Activated naive CD8-positive, alpha-beta T cell treated with anti-CD3 and anti-CD28 coated beads, Interleukin-2, amount 50 U/mL, for 24 hours (primary cell): ENCODE results near the gene TMEM266.
A peak's percentile ranks its signal among the peaks of the same experiment; 100 is the strongest.

ENCODE experiments used
- ATAC-seq: fragments of 150-1000 bp; cut with Tn5 transposase; one replicate; pipeline ENCODE4 v1.10.0; 2021
- DNase-seq: peaks from one replicate; pipeline ENCODE4 v3.0.0; 2021
- H3K27ac Mint-ChIP-seq: one replicate; pipeline ENCODE4 v1.8.0; 2021; ENCODE audit warnings: mild to moderate bottlenecking, mixed read lengths
- H3K27me3 Mint-ChIP-seq: one replicate; pipeline ENCODE4 v1.8.0; 2021; ENCODE audit warnings: mixed read lengths
- H3K36me3 Mint-ChIP-seq: one replicate; pipeline ENCODE4 v1.8.0; 2021; ENCODE audit warnings: low read depth, mixed read lengths
- H3K4me1 Mint-ChIP-seq: one replicate; pipeline ENCODE4 v1.8.0; 2021; ENCODE audit warnings: mixed read lengths
- H3K4me3 Mint-ChIP-seq: one replicate; pipeline ENCODE4 v1.8.0; 2021; ENCODE audit warnings: mild to moderate bottlenecking, moderate library complexity, mixed read lengths
- H3K9me3 Mint-ChIP-seq: one replicate; pipeline ENCODE4 v1.8.0; 2021; ENCODE audit warnings: mixed read lengths

The TMEM266 gene

DNA sequence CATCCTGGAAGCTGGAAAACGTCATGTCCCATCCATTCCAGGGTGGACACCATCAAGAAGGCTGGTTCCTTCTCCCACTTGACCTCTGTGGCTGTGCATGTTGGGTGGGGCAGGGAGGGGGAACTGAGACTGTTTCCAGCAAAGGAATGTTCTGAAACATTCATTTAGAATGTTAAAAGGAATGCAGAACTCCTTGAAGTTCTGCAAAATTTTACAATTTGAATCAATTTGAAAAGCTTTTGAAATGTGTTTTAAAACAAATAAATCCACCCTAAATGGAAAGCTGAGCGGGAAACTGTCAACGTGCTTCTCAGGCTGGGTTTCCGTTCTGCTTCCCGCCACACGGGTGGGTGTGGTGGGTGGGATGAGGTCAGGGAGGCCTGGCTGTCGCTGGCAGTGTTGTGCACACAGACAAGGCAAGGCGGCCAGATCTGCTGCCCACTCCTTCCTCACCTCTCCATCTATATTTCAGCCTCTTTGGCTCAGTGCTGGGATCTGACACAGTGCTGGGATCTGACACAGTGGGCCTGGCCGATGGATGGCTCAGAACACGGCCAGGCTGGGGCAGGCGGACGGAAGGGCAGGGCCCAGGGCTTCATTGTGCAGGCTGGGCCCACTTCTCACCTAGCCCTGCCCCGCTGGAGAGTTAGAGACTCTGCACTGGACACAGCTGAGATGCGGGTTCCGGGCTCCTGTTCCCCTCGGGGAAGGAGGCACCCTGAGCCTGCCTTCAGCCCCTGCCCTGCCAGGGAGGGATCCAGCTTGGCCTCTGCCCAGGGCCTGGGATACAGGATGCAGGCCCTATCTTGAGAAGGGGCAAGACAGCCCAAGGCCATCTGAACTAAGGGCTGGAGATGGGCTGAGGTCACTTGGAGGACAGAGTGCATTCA is 110.4 kb downstream of the TMEM266 start:
- no peak overlapping the region for H3K27ac Mint-ChIP-seq
- H3K36me3 Mint-ChIP-seq: no peaks in the 10 kb centered on the region
- H3K4me3 Mint-ChIP-seq: no peak overlapping the region
- ATAC-seq (no peak), DNase-seq (no peak)
- H3K4me1 Mint-ChIP-seq: no peaks in the 10 kb centered on the region
- H3K9me3 Mint-ChIP-seq: no peaks in the 10 kb centered on the region
- peaks cover 11% of the 10 kb centered on the region for H3K27me3 Mint-ChIP-seq

DNA sequence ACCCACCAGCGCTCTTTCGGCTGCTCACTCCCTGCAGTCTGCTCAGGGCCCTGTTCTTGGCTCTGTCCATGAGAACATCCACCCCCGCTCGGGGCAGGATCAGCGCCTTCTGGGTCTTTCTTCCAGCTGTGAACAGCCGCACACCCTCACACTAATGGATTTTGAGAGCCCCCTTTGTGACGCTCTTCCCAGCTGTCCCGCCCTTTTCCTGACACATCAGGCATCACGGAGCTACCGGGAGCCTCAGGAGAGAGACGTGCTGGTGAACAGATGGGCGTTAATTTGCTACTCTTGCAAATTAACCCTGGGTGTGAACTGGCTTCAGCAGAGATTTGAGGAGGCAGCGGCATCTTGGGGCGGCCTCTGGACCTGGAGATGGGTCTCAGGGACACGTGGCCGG is 113.0 kb downstream of the TMEM266 start:
- H3K27ac Mint-ChIP-seq: no peak overlapping the region
- no peaks in the 10 kb centered on the region for H3K4me1 Mint-ChIP-seq
- no peaks in the 10 kb centered on the region for H3K36me3 Mint-ChIP-seq
- no peaks in the 10 kb centered on the region for H3K9me3 Mint-ChIP-seq
- H3K4me3 Mint-ChIP-seq: no peak overlapping the region
- DNase-seq: no peak
- no peak for ATAC-seq
- H3K27me3 Mint-ChIP-seq: peaks cover 22% of the 10 kb centered on the region

DNA sequence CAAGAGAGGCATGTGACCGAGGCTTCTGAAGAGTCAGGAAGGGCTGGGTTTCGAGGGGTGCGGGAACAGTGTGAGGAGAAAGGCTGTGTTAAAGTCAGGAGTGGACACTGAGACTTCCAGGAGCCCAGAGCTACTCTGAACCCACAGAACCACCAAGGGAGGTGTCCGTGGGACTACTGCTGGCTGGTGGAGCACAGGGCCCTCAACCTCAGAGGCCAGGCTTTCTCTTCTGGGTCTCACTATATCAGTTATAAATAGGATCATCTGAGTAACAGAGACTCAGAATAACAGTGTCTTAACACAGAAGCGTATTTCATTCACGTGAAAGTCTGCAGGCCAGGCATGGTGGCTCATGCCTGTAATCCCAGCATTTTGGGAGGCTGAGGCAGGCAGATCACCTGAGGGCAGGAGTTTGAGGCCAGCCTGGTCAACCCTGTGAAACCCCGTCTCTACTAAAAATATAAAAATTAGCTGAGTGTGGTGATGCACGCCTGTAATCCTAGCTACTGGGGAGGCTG is 113.6 kb downstream of the TMEM266 start:
- no peaks in the 10 kb centered on the region for H3K4me1 Mint-ChIP-seq
- no peak overlapping the region for H3K27ac Mint-ChIP-seq
- DNase-seq: no peak
- no peaks in the 10 kb centered on the region for H3K9me3 Mint-ChIP-seq
- H3K27me3 Mint-ChIP-seq: peaks cover 28% of the 10 kb centered on the region
- no peaks in the 10 kb centered on the region for H3K36me3 Mint-ChIP-seq
- ATAC-seq: no peak
- H3K4me3 Mint-ChIP-seq: no peak overlapping the region

DNA sequence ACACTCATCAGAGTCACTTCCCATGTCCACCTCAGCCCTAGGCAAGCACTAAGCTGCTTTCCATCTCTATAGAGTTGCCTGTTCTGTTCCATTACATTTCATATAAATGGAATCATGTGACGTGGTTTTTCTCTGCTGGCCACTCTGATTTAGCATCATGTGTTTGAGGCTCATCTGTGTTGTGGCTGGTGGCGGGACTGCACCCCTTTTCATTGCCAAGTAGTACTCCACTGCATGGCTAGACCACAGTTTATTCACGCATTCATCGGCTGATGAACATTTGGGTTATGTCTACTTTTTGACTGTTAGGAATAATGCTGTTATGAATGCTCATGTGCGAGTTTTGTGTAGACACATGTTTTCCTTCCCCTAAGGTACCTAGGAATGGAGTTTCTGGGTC is 114.9 kb downstream of the TMEM266 start:
- H3K4me1 Mint-ChIP-seq: no peaks in the 10 kb centered on the region
- DNase-seq (no peak), ATAC-seq (no peak)
- H3K36me3 Mint-ChIP-seq: no peaks in the 10 kb centered on the region
- peaks cover 38% of the 10 kb centered on the region for H3K27me3 Mint-ChIP-seq
- H3K27ac Mint-ChIP-seq: no peak overlapping the region
- H3K9me3 Mint-ChIP-seq: no peaks in the 10 kb centered on the region
- H3K4me3 Mint-ChIP-seq: no peak overlapping the region

DNA sequence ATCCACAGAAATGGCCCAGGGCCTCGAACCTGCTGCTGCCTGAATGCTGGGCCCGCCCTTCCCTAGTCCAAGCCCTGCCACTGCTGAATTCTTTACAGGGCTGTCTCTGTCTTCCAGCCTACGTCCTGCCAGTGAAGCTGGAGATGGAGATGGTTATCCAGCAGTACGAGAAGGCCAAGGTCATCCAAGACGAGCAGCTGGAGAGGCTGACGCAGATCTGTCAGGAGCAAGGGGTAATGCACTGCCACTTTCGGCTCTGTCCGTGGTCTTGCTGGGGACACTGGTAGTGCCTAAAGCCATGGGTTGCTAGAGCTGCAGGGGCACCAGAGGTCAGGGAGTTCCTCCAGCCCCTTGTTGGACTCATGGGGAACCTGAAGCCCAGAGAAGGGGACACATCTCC is 115.7 kb downstream of the TMEM266 start:
- DNase-seq (no peak), ATAC-seq (no peak)
- Mint-ChIP-seq H3K9me3 (no peaks in the 10 kb centered on the region), H3K4me1 (no peaks in the 10 kb centered on the region), H3K36me3 (no peaks in the 10 kb centered on the region), H3K27ac (no peak overlapping the region), H3K27me3 (peaks cover 44% of the 10 kb centered on the region), H3K4me3 (no peak overlapping the region)

DNA sequence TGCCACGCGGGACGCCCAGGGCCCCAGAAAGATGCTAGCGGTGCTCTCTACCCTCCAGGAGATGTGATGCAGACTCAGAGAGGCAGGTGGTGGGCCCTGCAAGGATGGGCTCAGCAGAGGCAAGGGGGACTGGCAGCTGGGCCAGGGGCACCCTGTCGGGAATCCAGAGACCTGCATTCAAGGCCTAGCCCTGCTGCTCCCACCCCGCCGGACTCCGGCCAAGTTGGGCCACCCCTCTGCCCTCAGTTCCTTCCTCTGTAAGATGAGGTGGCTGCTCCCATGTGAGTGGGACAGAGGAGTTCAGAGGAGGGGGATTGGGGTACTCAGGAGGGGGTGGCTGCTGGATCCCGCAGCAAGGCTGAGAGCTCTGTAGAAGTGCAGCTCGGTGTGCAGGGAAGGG is 116.3 kb downstream of the TMEM266 start:
- DNase-seq (no peak), ATAC-seq (no peak)
- H3K27me3 Mint-ChIP-seq: peaks cover 48% of the 10 kb centered on the region
- H3K9me3 Mint-ChIP-seq: no peaks in the 10 kb centered on the region
- no peaks in the 10 kb centered on the region for H3K36me3 Mint-ChIP-seq
- H3K27ac Mint-ChIP-seq: no peak overlapping the region
- no peak overlapping the region for H3K4me3 Mint-ChIP-seq
- peaks cover under 1% of the 10 kb centered on the region for H3K4me1 Mint-ChIP-seq

DNA sequence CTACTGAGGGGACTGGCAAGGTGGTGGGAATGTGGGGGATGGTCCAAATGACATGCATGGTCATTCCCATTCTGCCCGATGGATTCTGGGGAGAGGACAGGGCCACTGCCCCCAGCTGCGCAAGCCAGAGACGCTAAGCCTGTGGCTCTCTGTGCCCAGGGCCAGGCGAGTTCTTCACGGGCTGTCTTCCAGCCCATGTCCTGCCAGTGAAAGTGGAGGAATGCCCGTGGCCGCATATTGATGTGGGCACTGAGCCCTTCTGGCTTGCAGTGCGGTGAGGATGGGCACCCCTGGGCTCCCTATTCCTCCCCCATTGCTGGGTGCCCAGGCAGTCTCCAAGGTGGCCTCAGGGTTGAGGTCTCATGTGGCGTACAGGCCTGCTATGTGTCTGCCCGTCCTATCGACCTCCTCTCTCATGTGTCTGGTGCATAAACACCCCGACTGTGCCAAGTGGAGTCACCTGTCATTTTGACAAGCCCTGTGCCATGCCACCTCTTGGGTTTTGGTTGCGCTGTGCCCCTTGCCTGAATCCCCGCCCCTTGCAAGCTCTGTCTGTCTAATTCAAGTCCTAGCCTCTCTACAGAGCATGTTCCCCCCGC is 116.8 kb downstream of the TMEM266 start:
- H3K4me1 Mint-ChIP-seq: peaks cover 5% of the 10 kb centered on the region

DNA sequence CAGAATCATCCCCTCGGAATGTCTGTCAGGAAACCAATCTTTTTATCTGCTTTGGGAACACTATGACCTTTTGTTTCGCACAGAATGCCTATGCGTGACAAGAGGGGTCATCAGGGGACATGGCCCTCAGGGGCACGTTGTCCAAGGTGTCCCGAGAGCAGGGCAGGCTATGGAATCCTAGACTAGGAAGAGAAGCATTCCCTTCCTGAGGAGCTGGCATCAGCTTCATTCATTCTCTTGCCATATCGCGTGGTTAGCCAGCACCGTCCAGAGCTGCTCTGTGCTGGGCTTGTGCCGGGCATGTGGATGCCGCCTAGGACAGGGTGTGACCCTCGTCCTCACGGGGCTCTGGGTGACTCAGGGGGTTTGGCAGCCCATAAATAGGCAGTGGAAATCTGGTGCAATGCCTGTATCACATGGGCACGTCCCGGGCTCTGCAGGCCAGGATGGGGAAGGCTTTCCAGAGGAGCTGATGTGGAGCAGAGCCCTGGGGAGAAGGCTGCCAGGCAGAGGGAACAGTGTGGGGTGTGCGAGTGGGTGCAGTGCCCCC is 117.8 kb downstream of the TMEM266 start:
- H3K9me3 Mint-ChIP-seq: no peaks in the 10 kb centered on the region
- H3K27me3 Mint-ChIP-seq: peaks cover 57% of the 10 kb centered on the region
- no peaks in the 10 kb centered on the region for H3K36me3 Mint-ChIP-seq
- no peak overlapping the region for H3K4me3 Mint-ChIP-seq
- no peak for DNase-seq
- no peak overlapping the region for H3K27ac Mint-ChIP-seq
- peaks cover 13% of the 10 kb centered on the region for H3K4me1 Mint-ChIP-seq
- no peak for ATAC-seq

More for the DNA sequence above, 116.8 kb downstream of the TMEM266 start:
- Mint-ChIP-seq H3K27me3 (peaks cover 53% of the 10 kb centered on the region), H3K27ac (no peak overlapping the region), H3K9me3 (no peaks in the 10 kb centered on the region), H3K4me3 (no peak overlapping the region), H3K36me3 (no peaks in the 10 kb centered on the region)
- no peak for DNase-seq
- ATAC-seq: no peak

DNA sequence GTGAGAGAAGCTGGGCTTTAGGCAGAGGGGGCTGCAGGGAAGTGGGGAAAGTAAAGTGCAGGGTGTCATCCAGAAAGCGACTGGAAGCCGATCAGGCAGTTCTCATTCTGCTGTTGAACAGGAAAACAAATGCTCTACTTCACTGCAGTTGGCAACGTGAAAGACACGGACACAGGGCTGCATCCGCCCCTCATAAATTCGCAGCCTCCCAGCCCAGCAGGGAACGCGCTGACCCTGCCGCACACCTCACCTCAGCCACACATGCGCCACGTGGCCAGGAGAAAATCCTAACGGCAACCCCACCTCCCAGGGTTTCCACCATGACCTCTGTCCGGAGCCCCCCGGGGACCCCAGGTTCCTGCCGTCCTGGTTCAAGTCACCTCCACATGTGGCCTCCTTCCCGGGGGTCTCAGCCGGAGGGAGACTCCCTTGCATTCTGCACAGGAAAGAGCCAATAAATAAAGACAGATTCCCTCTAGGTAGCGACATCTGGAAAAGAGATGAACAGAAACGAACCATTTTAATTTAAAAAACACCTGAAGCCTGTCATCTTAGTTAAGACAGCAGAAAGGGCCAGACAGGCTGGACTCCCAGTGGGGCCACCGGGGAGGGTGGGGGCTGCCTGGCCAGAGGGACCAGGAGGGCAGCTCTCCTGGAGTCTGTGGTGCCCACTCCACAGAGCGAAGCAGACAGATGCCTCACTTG is 118.7 kb downstream of the TMEM266 start:
- H3K36me3 Mint-ChIP-seq: no peaks in the 10 kb centered on the region
- no peak for ATAC-seq
- H3K4me3 Mint-ChIP-seq: no peak overlapping the region
- no peak for DNase-seq
- H3K9me3 Mint-ChIP-seq: no peaks in the 10 kb centered on the region
- peaks cover 54% of the 10 kb centered on the region for H3K27me3 Mint-ChIP-seq
- peaks cover 14% of the 10 kb centered on the region for H3K4me1 Mint-ChIP-seq
- H3K27ac Mint-ChIP-seq: no peak overlapping the region

DNA sequence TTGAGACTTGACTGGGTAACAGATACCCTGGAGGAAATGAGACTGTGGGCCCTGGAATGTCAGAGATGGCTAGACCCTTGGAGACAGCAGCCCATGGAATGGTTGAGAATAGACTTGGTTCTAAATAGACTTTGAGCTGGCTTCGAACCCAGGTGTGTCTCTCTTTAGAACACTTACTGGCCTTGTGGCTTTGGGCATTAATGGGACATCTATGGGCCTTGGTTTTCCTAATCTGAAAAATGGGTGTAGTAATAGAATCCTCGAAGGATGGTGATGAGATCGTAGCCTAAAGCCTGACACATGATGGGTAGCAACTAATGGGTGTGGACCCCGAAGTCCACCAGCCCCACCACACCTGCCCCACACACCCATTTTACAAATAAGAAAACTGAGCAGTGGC is 119.2 kb downstream of the TMEM266 start:
- Mint-ChIP-seq H3K4me3 (no peak overlapping the region), H3K9me3 (no peaks in the 10 kb centered on the region)

DNA sequence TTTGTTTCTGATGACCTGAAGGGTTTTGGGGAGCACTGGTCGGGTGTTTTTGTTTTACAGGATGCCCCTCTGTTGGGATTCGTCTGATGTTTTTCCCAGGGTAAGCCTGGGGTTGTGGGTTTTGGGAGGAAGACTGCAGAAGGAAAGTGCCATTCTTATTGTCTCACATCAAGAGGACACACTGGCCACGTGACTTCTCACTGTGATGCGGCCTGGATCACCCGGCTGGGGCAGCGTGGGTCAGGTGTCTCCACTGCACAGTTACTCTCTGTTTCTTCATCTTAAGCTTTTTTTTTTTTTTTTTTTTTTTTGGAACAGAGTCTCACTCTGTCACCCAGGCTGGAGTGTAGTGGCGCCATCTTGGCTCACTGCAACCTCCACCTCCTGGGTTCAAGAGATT is 120.5 kb downstream of the TMEM266 start:
- H3K4me1 Mint-ChIP-seq: peaks cover 14% of the 10 kb centered on the region
- peaks cover 55% of the 10 kb centered on the region for H3K27me3 Mint-ChIP-seq
- no peak overlapping the region for H3K27ac Mint-ChIP-seq
- ATAC-seq (no peak), DNase-seq (no peak)
- no peaks in the 10 kb centered on the region for H3K36me3 Mint-ChIP-seq
- H3K4me3 Mint-ChIP-seq: no peak overlapping the region
- no peaks in the 10 kb centered on the region for H3K9me3 Mint-ChIP-seq

More for the DNA sequence above, 119.2 kb downstream of the TMEM266 start:
- ATAC-seq (no peak), DNase-seq (no peak)
- Mint-ChIP-seq H3K36me3 (no peaks in the 10 kb centered on the region), H3K27me3 (peaks cover 57% of the 10 kb centered on the region), H3K4me1 (peaks cover 14% of the 10 kb centered on the region), H3K27ac (no peak overlapping the region)

DNA sequence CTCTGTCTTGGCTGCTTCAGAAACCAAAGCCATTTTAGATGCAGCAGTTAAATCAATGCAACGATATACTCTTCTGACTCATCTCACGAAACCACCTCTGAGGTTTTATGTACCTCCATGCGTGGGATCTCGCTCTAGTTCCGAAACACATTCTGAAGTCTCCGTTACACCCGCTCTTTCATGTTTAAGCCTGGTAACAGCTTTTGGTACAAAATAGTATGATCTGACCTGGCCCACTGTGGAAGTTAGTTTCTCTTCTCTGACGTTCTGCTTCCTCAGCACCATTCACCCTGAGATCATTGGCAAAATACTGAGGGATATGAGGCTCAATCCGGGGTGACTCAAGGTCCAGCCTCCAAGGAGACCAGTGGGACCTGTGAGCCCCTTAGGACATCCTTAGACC is 121.9 kb downstream of the TMEM266 start:
- Mint-ChIP-seq H3K4me1 (peaks cover 14% of the 10 kb centered on the region), H3K27ac (no peak overlapping the region), H3K4me3 (peak overlapping the region; percentile 43), H3K36me3 (no peaks in the 10 kb centered on the region), H3K9me3 (no peaks in the 10 kb centered on the region), H3K27me3 (peaks cover 63% of the 10 kb centered on the region)
- peak; percentile 18 for DNase-seq
- ATAC-seq: peak; percentile 83

DNA sequence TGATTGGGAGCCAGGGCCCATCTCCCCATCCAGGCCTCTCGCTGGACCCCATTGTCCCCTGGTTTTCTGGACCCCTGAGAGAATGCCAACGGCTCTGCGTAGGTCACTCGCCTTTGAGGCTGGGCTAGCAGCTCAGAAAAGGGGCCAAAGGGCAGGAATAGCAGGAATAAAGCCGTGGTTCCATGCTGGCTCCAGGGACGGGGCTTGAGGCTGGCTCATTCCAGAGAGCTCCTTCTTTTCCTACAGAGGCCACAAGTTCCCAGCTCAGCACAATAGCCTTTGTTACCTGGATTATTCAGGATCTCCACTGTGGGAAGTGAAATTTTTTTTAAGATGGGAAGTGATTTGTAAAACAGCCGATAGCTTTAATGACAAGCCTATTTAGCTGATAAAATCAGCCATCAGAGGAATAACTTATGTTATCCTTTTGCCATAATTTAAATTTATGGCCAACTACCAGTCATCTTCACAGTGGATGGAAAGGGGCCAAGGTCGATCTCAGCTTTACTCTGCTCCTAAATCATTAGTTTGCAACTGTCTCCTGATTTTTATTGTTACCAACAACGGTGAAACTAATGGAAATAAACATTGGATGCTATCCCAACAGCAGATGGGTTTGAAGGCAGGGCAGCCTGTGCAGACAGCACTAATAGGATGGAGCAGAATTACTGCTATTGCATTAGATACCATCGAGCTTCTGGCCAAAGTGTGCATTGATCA is 124.3 kb downstream of the TMEM266 start:
- Mint-ChIP-seq H3K36me3 (no peaks in the 10 kb centered on the region), H3K9me3 (no peaks in the 10 kb centered on the region), H3K27ac (no peak overlapping the region), H3K27me3 (peaks cover 51% of the 10 kb centered on the region), H3K4me3 (no peak overlapping the region), H3K4me1 (peaks cover 14% of the 10 kb centered on the region)
- no peak for DNase-seq
- no peak for ATAC-seq

DNA sequence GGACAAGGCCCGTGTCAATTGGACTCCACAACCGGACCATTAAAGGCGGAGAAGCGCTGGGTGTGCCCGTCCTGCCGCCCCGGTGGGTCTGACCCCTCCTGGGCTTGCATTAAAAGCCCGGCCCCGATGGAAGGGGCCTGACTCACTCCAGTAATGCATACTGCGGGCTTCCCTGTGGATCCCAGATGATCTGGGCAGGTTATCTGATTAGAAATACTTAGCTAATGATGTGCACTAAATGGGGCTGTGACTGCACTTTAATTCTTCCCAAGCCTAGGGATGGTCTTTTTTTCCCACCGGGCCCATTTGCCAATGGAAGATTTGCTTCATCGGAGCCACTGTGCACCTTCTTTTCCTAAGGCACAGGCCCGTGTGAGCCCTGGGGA is 124.9 kb downstream of the TMEM266 start:
- Mint-ChIP-seq H3K27me3 (peaks cover 52% of the 10 kb centered on the region), H3K4me1 (peaks cover 14% of the 10 kb centered on the region), H3K4me3 (no peak overlapping the region), H3K36me3 (no peaks in the 10 kb centered on the region), H3K9me3 (no peaks in the 10 kb centered on the region), H3K27ac (no peak overlapping the region)
- ATAC-seq: no peak
- no peak for DNase-seq
